Fibroblast of peridontal ligament (primary cell): ENCODE measurements around the gene KRTAP1-1.
"Not testable (repeated sequence)": the region's sequence is repeated elsewhere in the genome, so short reads cannot be mapped to it uniquely, and the experiment has no call there.

Experiments
- DNase-seq: peaks from one replicate; pipeline ENCODE4 v3.0.0-alpha.2; 2010; ENCODE audit errors: extremely low read depth

The KRTAP1-1 gene, protein sequence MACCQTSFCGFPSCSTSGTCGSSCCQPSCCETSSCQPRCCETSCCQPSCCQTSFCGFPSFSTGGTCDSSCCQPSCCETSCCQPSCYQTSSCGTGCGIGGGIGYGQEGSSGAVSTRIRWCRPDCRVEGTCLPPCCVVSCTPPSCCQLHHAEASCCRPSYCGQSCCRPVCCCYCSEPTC

DNA sequence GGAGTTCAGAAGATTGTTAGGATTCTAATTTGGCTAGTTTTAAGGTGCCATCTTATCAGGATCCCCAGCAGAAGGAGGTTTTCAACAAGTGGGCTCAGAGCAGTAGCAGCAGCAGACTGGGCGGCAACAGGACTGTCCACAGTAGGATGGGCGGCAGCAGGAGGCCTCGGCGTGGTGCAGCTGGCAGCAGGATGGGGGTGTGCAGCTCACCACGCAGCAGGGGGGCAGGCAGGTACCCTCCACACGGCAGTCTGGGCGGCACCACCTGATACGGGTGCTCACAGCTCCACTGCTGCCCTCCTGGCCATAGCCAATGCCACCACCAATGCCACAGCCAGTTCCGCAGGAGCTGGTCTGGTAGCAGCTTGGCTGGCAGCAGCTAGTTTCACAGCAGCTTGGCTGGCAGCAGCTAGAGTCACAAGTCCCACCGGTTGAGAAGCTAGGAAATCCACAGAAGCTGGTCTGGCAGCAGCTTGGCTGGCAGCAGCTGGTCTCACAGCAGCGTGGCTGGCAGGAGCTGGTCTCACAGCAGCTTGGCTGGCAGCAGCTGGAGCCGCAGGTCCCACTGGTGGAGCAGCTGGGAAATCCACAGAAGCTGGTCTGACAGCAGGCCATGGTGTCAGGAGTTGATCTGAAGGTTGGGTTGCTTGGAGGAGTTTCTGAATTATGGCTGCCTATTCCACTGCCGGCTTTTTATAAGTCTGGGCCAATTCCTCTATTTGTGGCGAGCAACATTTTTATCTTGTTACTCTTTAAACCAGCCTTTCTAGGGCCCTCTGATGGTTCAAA is at the start of gene KRTAP1-1:
Gene KRTAP1-1 (minus strand): TSS at position 668 of the 789 bp plus-strand sequence. CDS start 53 bp downstream, at position 615.
- DNase-seq: peak; percentile 62

DNA sequence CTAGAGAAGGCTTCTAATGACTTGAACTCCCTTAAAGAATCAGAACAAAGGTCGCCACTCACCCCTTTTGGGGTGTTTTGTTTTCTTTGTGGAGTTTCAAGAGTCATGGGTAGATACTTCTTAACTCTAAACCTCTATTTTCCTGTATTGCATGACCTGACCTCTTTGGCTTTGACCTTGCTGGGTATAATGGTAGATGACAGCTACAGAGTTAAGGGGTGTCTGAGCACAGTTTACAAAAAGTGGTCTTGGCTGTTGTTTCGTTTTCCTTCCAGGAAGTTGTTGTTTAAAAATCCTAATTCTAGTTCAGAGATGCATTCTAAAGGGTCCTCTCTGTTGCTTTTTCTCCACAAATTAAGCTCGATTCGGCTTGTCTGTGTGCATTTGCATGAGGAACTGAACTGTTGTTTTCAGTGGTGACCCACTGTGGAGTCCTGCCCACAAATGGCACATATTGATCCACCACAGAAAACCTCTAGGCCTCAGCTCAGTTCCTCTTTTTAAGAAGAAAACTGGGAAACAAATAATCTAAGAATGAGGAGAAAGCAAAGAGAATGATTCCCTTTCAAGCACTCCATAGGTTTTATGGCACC is 47.6 kb upstream of the KRTAP1-1 start:
- DNase-seq: not testable (repeated sequence)

DNA sequence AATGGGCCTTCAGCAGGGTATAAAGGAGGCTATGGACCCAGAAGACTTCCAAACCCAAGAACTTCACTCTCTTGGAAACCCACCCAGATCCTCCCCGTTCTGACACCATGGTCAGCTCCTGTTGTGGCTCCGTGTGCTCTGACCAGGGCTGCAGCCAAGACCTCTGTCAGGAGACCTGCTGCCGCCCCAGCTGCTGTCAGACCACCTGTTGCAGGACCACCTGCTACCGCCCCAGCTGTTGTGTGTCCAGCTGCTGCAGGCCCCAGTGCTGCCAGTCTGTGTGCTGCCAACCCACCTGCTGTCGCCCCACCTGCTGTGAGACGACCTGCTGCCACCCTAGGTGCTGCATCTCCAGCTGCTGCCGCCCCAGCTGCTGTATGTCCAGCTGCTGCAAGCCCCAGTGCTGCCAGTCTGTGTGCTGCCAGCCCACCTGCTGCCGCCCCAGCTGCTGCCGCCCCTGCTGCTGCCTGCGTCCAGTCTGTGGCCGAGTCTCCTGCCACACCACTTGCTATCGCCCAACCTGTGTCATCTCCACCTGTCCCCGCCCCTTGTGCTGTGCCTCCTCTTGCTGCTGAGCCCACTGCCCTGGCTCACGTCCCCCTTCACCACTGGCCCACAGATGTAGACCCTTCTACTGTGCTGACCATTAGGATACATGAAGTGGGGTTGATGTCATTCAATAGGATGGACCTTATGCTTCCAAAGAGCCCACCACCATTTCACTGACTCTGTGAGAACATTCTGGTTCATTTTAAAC is 43.0 kb upstream of the KRTAP1-1 start, which contains the start of gene KRTAP4-7:
Gene KRTAP4-7 (plus strand): TSS at position 51 of the 757 bp plus-strand sequence. CDS start 57 bp downstream, at position 108.
- not testable (repeated sequence) for DNase-seq

DNA sequence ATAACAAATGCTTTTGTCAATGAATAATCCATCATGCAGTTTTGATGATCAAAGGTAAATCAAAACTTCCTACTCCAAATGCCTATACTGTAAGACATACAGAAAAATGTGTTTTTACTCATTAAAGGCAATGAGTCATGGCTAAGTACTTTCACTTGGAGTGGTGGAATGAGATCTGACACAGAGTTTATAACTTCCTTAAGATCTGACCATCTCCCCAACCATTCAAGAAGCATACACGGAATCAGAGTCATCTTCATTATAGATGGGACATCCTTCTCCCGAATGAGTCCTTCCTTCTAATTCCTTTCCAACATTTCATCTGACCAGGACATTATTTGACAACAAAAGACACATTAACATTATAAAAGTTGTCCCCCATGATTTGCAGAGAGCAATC is 42.2 kb upstream of the KRTAP1-1 start:
- DNase-seq: peak; percentile 47

DNA sequence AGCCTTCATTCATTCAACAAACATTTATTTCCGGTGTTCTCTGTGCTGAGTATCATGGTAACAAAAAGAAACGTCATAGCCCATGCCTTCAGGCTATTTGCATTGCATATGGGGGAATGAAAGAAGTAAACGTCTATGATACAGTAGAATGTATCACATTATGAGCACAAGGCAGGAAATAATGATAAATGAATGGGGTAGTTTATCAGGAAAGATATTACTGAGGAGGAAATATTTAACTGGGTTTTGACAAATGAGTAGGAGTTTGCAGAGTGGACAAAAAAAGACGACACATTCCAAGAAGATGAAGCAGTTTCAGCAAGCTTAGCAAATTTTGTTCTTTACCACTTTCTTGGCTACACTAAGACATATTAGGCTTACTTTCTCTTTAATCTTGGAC is 41.4 kb upstream of the KRTAP1-1 start:
- DNase-seq: no peak

DNA sequence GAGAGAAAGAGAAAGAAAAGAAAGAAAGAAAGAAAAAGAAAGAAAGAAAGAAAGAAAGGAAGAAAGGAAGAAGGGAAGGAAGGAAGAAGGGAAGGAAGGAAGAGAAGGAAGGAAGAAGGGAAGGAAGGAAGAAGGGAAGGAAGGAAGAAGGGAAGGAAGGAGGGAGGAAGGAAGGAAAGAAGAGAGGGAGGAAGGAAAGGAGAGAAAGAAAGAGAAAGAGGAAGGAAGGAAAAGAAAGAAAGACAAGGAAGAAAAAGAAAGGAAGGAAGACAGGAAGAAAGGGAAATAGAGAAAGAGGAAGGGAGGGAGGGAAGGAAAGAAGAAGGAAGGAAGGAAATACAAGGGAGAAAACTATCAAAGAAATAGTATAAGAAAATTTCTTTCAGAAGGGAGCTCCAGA is 35.5 kb upstream of the KRTAP1-1 start:
- no peak for DNase-seq

DNA sequence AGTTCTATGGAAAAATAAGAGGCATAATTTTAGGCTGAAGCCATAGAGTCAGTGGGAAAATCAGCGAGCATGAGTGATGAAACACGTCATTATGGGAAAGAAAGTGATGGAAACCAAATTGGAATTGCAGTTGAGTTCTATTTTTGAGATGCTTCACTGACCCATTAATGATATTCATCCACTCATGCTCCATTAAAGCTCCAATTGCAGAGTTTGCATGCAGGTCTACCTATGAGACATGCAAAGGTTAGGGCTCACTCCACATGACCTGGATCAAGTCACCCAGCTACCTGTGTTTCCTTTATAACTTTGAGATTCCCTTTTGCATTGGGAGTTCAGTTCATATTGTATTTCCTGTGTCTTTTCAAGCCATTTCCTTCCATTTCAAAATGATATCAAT is 32.4 kb upstream of the KRTAP1-1 start:
- no peak for DNase-seq

DNA sequence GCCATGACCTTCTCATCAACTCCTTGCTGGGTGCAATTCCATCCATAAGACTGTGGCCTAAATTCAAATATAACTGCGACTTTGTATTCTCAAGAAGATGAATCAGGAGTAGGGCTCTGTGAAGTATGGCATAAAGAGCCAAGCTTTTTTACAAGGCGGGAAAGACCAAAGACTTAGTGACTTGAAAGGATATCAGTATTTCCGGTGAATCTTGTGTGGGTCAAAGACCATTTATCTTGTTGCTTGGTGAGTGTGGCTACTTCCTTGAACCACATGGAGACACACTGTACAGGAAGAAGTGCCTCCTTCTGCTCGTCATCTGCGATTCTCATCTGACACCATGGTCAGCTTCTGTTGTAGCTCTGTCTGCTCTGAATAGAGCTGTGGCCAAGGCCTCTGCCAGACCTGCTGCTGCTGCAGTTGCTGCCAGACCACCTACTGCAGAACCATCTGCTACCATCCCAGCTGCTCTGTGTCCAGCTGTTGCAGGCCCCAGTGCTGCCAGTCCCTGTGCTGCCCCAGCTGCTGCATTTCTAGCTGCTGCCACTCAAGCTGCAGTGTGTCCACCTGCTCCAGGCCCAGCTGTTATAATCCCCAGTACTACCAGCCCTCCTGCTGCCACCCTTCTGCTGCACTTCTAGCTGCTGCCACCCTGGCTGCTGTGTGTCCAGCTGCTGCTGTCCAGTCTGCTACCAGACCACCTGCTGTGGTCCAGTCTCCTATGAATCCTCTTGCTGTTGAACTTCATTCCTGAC is 30.5 kb upstream of the KRTAP1-1 start:
- DNase-seq: no peak

DNA sequence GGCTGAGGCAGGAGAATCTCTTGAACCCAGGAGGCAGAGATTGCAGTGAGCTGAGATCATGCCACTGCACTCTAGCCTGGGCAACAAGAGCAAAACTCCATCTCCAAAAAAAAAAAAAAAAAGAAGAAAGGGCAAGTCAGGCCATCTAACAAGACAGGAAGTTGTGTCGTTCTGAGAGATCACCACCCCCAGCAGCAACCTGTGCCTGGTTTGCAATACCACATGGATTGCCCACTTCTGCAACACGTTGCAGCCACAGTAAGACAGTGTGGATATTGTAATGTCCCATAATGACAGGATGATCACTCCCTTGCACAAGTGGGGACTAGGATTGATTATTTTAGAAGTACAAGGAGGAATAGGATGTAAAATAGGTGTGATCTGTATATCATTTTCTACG is 27.8 kb upstream of the KRTAP1-1 start:
- DNase-seq: no peak

DNA sequence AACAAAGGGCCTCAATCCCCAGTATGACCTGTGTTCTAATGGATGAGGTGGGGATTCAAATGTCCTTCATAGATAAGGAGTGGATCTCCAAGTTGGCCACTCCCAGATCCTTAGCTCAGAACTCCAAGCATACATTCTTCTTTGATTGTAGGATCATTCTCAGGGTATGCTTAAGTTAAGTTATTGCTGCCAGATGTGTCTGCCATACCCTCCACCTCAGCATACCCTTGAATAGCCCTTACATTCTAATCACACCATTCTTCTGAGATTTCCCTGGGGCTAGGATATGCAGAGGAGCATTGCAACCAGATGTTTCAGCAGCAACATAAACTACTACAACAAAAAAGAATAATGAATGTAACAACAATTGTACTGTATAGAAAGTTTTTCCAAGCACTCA is 26.0 kb upstream of the KRTAP1-1 start:
- DNase-seq: peak; percentile 85

DNA sequence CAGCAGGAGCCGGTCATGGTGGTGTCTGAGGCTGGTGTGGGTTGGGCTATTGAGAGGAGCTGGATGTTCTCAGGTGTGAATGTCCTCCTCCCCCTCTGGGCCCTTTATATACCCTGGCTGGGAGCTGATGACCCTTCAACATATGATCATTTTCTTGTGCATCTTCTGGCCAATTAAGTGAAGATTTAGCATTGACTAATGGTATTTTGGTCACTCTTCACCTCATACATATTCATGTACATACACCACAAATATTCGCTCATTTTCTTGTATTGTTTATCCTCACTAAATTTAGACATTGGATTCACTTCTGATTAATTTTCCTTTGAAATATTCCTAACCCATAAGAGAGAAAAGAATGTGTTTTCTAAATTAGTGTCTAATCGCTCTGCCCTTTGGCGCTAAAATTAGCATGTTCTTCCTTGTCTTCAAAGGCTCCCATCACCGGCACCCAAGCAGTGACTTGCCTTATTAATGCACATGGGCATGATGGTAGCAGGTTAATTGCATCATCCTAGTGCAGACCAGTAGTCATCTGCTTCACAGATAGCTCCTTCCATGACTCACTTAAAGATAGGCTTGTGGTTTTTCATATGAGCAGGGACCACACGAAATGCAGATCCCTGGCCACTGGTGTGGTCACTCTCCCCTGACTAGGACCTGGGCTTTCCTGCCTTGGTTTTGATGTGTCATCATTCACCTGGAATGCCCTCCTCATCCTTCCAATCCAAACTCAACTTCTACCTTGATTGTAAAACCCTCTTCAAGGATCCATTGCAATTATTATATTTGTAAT is 24.8 kb upstream of the KRTAP1-1 start, which contains the start of gene KRTAP2-4:
Gene KRTAP2-4 (minus strand): TSS at position 51 of the 796 bp plus-strand sequence. CDS start 34 bp downstream, at position 17.
- DNase-seq: peak; percentile 69

DNA sequence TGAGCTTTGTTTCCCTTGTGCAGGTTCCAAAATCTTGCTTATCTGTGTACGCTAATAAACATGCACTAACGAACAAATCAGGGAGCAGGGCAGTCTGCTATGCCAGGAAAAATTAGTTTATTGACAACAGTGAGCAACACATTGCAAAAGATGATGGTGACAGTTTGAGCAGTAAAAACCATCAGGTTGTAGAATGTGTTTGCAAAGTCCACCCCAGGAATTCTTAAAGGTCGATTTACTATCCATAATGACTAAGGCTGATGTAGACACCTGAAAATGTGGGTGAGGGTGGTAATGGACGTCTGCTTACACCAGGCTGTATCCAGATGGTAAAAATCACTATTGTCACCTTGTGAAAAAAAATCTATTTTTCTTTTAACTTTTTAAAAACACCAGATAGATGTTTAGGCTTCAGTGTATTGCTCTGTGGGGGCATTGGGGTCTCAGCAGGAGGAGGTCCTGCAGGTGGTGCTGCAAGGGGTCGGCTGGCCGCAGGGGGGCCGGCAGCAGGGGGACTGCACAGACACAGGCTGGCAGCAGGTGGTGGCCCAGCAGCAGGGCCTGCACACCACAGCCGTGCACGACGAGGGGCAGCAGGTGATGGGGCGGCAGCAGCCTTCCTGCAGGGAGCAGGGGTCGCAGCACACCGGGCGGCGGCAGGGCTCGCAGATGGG is 23.9 kb upstream of the KRTAP1-1 start:
- DNase-seq: not testable (repeated sequence)

DNA sequence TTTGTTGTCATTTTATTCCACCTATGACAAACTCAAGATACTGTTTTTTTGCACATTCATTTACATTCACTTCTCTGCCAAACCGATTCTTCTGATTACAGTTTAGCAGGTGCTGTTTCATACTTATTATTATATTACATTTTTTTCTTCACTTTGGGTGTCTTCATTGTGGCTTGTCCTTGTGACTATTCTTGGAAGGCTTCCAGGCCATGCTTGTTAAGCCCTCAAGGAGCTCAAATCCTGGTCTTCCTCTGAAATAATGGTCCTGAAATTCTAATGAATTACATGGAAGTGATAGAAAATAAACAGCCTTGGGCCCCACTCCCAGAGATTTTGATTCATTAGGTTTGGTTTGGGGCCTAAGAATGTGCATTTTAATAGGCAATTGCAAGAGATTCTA is 23.1 kb upstream of the KRTAP1-1 start:
- DNase-seq: no peak

DNA sequence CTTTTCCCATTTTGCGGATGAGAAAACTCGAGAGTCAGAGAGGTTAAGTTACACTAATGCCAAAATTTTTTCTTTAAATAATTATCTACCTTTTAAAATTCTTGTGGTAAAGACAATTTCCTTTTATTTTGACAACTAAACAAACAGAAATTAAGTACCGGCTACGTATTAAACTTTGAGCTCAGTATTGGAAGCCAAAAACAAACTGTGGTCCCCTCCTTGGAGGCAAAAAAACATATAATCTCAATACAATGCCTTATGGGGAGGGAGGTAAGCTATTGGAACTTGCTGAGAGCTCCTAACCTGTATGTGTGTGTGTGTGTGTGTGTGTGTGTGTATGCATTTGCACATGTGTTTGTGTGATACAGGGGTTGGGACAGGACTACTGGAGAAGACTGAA is 22.2 kb upstream of the KRTAP1-1 start:
- no peak for DNase-seq

DNA sequence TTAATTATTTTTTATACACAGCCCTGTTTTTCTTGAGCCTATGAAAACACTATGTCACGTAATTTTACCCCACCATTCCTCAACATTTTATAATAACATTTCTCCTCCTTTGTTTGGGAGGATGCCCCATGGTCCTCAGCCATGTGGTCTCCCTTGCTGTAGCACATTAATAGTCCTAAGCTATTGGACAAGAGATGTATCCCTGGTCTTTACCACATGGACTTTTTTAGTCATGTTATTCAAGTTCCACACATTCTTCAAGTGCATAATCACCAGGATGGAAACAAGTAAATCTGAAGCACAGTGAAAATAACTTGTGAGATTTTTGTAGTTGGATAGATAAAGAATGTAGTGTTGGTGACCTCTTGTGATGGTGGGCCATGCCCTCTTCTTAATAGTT is 20.7 kb upstream of the KRTAP1-1 start:
- DNase-seq: peak; percentile 98

DNA sequence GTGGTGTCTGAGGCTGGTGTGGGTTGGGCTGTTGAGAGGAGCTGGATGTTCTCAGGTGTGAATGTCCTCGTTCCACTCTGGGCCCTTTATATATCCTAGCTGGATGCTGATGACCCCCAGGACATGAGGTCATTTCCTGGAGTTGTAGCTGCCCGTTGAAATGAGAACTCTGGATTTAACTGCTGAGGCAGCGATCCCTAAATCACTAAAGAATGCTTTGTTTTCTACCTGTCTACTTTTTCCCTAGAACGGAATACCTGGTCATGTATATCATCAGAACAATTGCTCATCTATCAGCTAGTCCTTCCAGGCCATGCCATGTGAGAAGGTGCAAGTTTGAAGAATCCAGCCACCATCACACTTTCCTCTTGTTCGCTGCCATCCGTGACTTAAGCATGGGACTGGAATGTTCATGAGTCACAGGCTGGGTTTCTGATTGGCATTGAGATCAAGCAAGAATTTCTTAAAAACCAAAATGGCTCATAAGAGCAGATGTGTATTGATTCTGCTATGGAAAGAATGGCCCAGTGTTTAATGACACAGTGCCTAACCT is 18.9 kb upstream of the KRTAP1-1 start, which contains the start of gene KRTAP2-3:
Gene KRTAP2-3 (minus strand): TSS at position 63 of the 553 bp plus-strand sequence. CDS start 64 bp downstream, outside the sequence.
- peak; percentile 98 for DNase-seq

DNA sequence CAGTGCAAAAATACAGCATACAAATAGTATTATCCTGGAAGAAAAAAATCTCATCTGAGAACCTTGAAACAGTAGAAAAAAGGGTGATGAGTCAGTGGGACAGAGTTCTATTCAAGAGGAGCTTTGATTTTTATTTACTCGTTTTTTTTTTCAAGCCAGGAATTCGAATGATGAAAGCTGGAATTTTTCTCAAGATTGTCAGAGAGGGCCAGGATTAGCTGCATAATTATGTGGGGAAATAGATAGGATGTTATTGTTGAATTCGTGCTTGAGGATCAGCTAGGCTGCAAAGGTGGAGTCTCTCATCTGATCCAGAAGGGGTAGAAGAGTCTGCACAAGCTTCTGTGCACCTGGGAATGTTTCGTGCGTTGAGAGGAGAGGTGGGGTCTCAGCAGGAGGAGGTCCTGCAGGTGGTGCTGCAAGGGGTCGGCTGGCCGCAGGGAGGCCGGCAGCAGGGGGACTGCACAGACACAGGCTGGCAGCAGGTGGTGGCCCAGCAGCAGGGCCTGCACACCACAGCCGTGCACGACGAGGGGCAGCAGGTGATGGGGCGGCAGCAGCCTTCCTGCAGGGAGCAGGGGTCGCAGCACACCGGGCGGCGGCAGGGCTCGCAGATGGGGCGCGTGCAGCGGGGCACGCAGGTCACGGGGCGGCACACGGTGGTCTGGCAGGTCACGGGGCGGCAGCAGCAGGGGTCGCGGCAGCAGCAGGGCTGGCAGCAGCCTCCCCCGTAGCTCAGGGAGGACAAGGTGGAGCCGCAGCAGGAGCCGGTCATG is 18.2 kb upstream of the KRTAP1-1 start:
- peak; percentile 95 for DNase-seq

DNA sequence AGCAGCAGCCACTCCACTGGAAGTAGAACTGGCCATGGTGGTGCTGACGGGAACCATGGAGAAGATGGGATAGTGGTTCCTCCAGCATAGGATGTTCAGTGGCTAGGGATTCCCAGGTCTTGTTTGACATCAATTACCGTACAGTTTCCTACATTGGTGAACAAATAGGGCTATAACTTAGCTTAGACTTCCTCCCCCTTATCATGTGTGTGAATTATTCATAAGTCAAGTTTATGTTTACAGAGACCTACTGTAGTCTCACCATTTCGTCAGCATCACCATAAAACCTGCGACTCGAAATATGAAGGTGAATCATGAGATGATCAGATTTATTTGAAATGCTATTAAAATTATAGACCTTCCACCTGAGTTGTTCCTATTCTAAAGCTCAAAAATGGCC is 17.5 kb upstream of the KRTAP1-1 start:
- no peak for DNase-seq

DNA sequence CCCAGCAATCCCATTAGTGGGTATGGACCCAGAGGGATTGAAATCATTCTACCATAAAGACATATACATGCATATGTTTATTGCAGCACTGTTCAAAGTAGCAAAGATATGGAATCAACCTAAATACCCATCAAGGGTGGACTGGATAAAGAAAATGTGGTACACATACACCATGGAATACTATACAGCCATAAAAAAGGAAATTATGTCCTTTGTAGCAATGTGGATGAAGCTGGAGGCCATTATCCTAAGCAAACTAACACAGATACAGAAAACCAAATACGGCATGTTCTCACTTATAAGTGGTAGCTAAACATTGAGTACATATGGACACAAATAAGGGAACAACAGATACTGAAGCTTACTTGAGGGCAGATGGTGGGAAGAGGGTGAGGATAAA is 16.3 kb upstream of the KRTAP1-1 start:
- no peak for DNase-seq
